H9 (cell line): ENCODE results near the gene SLC17A7. TPM values are rescaled to one million over a fixed set of nuclear protein-coding genes. Genes with fewer than 3 reads are reported as not detected.
A peak's percentile ranks its signal among the peaks of the same experiment; 100 is the strongest.

Source experiments
- DNase-seq: peaks from one replicate; pipeline ENCODE4 v3.0.0-alpha.2; 2017
- H2AFZ ChIP-seq: one replicate; pipeline ENCODE4 v1.6.1; 2013; ENCODE audit warnings: mild to moderate bottlenecking, low read length, control low read depth, moderate library complexity
- H2AK5ac ChIP-seq: 2 replicates; pipeline ENCODE4 v1.6.1; 2013; ENCODE audit warnings: low read length, control low read depth, mixed read lengths; ENCODE audit not compliant: insufficient read length
- H2BK120ac ChIP-seq: one replicate; pipeline ENCODE4 v1.6.1; 2013; ENCODE audit warnings: low read depth, mild to moderate bottlenecking, low read length, control low read depth, inconsistent platforms; ENCODE audit not compliant: poor library complexity, severe bottlenecking
- H2BK12ac ChIP-seq: 2 replicates; pipeline ENCODE4 v1.6.1; 2013; ENCODE audit warnings: low read length, control low read depth, mixed read lengths, low read depth; ENCODE audit not compliant: insufficient read length
- H2BK15ac ChIP-seq: 2 replicates; pipeline ENCODE4 v1.6.1; 2013; ENCODE audit warnings: low read depth, low read length, control low read depth
- H2BK20ac ChIP-seq: one replicate; pipeline ENCODE4 v1.6.1; 2013; ENCODE audit warnings: low read depth, mild to moderate bottlenecking, low read length, control low read depth, inconsistent platforms; ENCODE audit not compliant: poor library complexity, severe bottlenecking
- H2BK5ac ChIP-seq: 2 replicates; pipeline ENCODE4 v1.6.1; 2013; ENCODE audit warnings: low read length, control low read depth, mixed read lengths; ENCODE audit not compliant: insufficient read length
- H3K14ac ChIP-seq: 2 replicates; pipeline ENCODE4 v1.6.1; 2013; ENCODE audit warnings: low read length, control low read depth; ENCODE audit not compliant: insufficient read depth
- H3K18ac ChIP-seq: 2 replicates; pipeline ENCODE4 v1.6.1; 2013; ENCODE audit warnings: low read depth, mild to moderate bottlenecking, mixed read lengths, low read length, control low read depth; ENCODE audit not compliant: insufficient read length
- H3K23ac ChIP-seq: 2 replicates; pipeline ENCODE4 v1.6.1; 2013; ENCODE audit warnings: low read length, control low read depth, mixed read lengths, low read depth; ENCODE audit not compliant: insufficient read length
- H3K23me2 ChIP-seq: 2 replicates; pipeline ENCODE4 v1.6.1; 2013; ENCODE audit warnings: low read depth, mild to moderate bottlenecking, mixed read lengths, low read length, control low read depth; ENCODE audit not compliant: insufficient read length, poor library complexity, severe bottlenecking
- H3K27ac ChIP-seq: 2 replicates; pipeline ENCODE4 v1.5.1; 2013; ENCODE audit warnings: low read length, control low read depth, mixed read lengths, low read depth; ENCODE audit not compliant: insufficient read length
- H3K27me3 ChIP-seq: 2 replicates; pipeline ENCODE4 v1.6.1; 2013; ENCODE audit warnings: low read length, control low read depth, inconsistent platforms; ENCODE audit not compliant: insufficient read depth
- H3K4ac ChIP-seq: 2 replicates; pipeline ENCODE4 v1.6.1; 2013; ENCODE audit warnings: low read depth, mild to moderate bottlenecking, control low read depth, inconsistent platforms, low read length, moderate library complexity
- H3K4me1 ChIP-seq: 2 replicates; pipeline ENCODE4 v1.6.1; 2013; ENCODE audit warnings: low read length, control low read depth, inconsistent platforms; ENCODE audit not compliant: insufficient read depth
- H3K4me2 ChIP-seq: 2 replicates; pipeline ENCODE4 v1.6.1; 2013; ENCODE audit warnings: low read length, control low read depth, mixed read lengths; ENCODE audit not compliant: insufficient read length, insufficient read depth
- H3K56ac ChIP-seq: 2 replicates; pipeline ENCODE4 v1.6.1; 2013; ENCODE audit warnings: low read depth, mild to moderate bottlenecking, mixed read lengths, low read length, control low read depth; ENCODE audit not compliant: insufficient read length
- H3K79me1 ChIP-seq: 2 replicates; pipeline ENCODE4 v1.6.1; 2013; ENCODE audit warnings: low read depth, mild to moderate bottlenecking, moderate library complexity, low read length, control low read depth, inconsistent platforms; ENCODE audit not compliant: insufficient read depth, poor library complexity, severe bottlenecking
- H3K79me2 ChIP-seq: 2 replicates; pipeline ENCODE4 v1.6.1; 2013; ENCODE audit warnings: low read length, control low read depth, inconsistent platforms; ENCODE audit not compliant: insufficient read depth
- H3K9ac ChIP-seq: 2 replicates; pipeline ENCODE4 v1.6.1; 2013; ENCODE audit warnings: low read length, control low read depth, mixed read lengths; ENCODE audit not compliant: insufficient read length; ENCODE audit errors: extremely low read depth
- H3K9me3 ChIP-seq: one replicate; pipeline ENCODE4 v1.6.1; 2013; ENCODE audit warnings: low read depth, low read length, inconsistent platforms; ENCODE audit not compliant: control insufficient read depth
- H3T11ph ChIP-seq: one replicate; pipeline ENCODE4 v1.6.1; 2013; ENCODE audit warnings: mild to moderate bottlenecking, low read length, control low read depth, inconsistent platforms
- H4K20me1 ChIP-seq: one replicate; pipeline ENCODE4 v1.6.1; 2013; ENCODE audit not compliant: control insufficient read depth, insufficient read length, insufficient read depth
- H4K5ac ChIP-seq: 2 replicates; pipeline ENCODE4 v1.6.1; 2013; ENCODE audit warnings: low read depth, mild to moderate bottlenecking, mixed read lengths, low read length, control low read depth; ENCODE audit not compliant: insufficient read length
- H4K8ac ChIP-seq: replicated peaks from 2 replicates; pipeline ENCODE4 v1.6.1; 2013; ENCODE audit warnings: low read length, control low read depth, mixed read lengths, low read depth; ENCODE audit not compliant: insufficient read length
- H4K91ac ChIP-seq: 2 replicates; pipeline ENCODE4 v1.6.1; 2013; ENCODE audit warnings: low read depth, mild to moderate bottlenecking, moderate library complexity, mixed read lengths, low read length, control low read depth; ENCODE audit not compliant: insufficient read length
- H3K27ac Mint-ChIP-seq, 3 experiments: 2 replicates in 2 of 3; 3 replicates in 1 of 3; pipeline ENCODE4 v1.8.0; 2020 to 2021; ENCODE audit warnings: mixed read lengths in 3 of 3, mild to moderate bottlenecking in 1 of 3, moderate library complexity in 1 of 3
- H3K27me3 Mint-ChIP-seq: 2 replicates; pipeline ENCODE4 v1.8.0; 2021; ENCODE audit warnings: low read depth, mild to moderate bottlenecking, moderate library complexity, mixed read lengths
- H3K36me3 Mint-ChIP-seq, 3 experiments: 2 replicates in 2 of 3; 3 replicates in 1 of 3; pipeline ENCODE4 v1.8.0; 2020 to 2021; ENCODE audit warnings: low read depth in 3 of 3, mixed read lengths in 3 of 3; ENCODE audit not compliant: insufficient read depth in 1 of 3
- H3K4me1 Mint-ChIP-seq, 2 experiments: 2 replicates each; pipeline ENCODE4 v1.8.0; 2020; ENCODE audit warnings: mixed read lengths in 2 of 2
- H3K4me3 Mint-ChIP-seq, 2 experiments: 2 replicates in 1 of 2; 3 replicates in 1 of 2; pipeline ENCODE4 v1.8.0; 2020 to 2021; ENCODE audit warnings: mild to moderate bottlenecking in 2 of 2, mixed read lengths in 2 of 2, moderate library complexity in 1 of 2
- H3K9me3 Mint-ChIP-seq, 2 experiments: 2 replicates in 1 of 2; 3 replicates in 1 of 2; pipeline ENCODE4 v1.8.0; 2020; ENCODE audit warnings: mild to moderate bottlenecking in 2 of 2, mixed read lengths in 2 of 2, moderate library complexity in 1 of 2
- WGBS: extraction: QIAGEN DNeasy Blood & Tissue Kit; methylation state at CpG from one replicate; pipeline ENCODE4 v1.1.7; 2013; ENCODE audit warnings: missing lambda C conversion rate, low lambda C conversion rate, mixed read lengths; ENCODE audit not compliant: insufficient read length; ENCODE audit errors: extremely low coverage; 5-methylcytosine and 5-hydroxymethylcytosine counted together
- total RNA-seq: library from RNA; stranded (reverse); gene quantifications from 2 replicates; pipeline ENCODE4 v1.2.1, GENCODE V29; 2021
- TF ChIP-seq, protein P1 (sequence below): fragments of 200-600 bp; sonication (generic); conservative IDR thresholded peaks from 3 replicates; pipeline ENCODE4 v1.8.0; 2021; ENCODE audit warnings: antibody characterized with exemption, mild to moderate bottlenecking

The SLC17A7 gene
- total RNA-seq, 1 experiment from 2014 or later, result 1.3 TPM

- Histone ChIP-seq H3K79me2 (peaks cover 18% of the 10 kb centered on the region), H4K91ac (no peak overlapping the region), H3K4me1 (no peaks in the 10 kb centered on the region), H4K8ac (no peak overlapping the region), H2BK12ac (no peak overlapping the region), H3K4me2 (peak overlapping the region; percentile 100), H3K56ac (no peak overlapping the region), H4K20me1 (no peaks in the 10 kb centered on the region), H4K5ac (no peak overlapping the region), H2BK15ac (no peak overlapping the region), H2AK5ac (no peak overlapping the region), H2BK120ac (no peak overlapping the region), H3K9me3 (no peaks in the 10 kb centered on the region), H2BK5ac (no peak overlapping the region), H3K27ac (peak overlapping the region; percentile 59), H3K23me2 (peaks cover 13% of the 10 kb centered on the region), H3K9ac (peak overlapping the region; percentile 100), H3K4ac (no peak overlapping the region), H2BK20ac (no peak overlapping the region), H3K18ac (no peak overlapping the region), H3K23ac (no peak overlapping the region), H3K79me1 (no peaks in the 10 kb centered on the region), H2AFZ (no peak overlapping the region), H3K14ac (no peak overlapping the region), H3K27me3 (no peaks in the 10 kb centered on the region), H3T11ph (no peak overlapping the region)
- Mint-ChIP-seq H3K27ac (peak overlapping the region; percentile 99 to 100 (median 100)), H3K9me3 (peaks cover 12 to 14% of the 10 kb centered on the region in 2 experiments; a peak in 4 of 5 replicates), H3K4me3 (peak overlapping the region; percentile 91 to 96), H3K4me1 (peaks cover 13 to 20% of the 10 kb centered on the region in 2 experiments), H3K27me3 (peaks cover 11% of the 10 kb centered on the region; the same call in 1 of the 2 replicates), H3K36me3 (peaks cover 52 to 58% (median 55%) of the 10 kb centered on the region in 3 experiments)
- peak; percentile 16 for DNase-seq
- TF ChIP-seq, protein P1, sequence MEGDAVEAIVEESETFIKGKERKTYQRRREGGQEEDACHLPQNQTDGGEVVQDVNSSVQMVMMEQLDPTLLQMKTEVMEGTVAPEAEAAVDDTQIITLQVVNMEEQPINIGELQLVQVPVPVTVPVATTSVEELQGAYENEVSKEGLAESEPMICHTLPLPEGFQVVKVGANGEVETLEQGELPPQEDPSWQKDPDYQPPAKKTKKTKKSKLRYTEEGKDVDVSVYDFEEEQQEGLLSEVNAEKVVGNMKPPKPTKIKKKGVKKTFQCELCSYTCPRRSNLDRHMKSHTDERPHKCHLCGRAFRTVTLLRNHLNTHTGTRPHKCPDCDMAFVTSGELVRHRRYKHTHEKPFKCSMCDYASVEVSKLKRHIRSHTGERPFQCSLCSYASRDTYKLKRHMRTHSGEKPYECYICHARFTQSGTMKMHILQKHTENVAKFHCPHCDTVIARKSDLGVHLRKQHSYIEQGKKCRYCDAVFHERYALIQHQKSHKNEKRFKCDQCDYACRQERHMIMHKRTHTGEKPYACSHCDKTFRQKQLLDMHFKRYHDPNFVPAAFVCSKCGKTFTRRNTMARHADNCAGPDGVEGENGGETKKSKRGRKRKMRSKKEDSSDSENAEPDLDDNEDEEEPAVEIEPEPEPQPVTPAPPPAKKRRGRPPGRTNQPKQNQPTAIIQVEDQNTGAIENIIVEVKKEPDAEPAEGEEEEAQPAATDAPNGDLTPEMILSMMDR, result no peak
- no CpG with 5 or more reads among the region's 15 CpGs for WGBS
Measured at GRCh38 chr19:49488863-49489537, 47.7 kb upstream of the SLC17A7 start.
